Thyroid gland (tissue), 4 donors: ENCODE data around the gene APCDD1L. TPM values are rescaled to one million over a fixed set of nuclear protein-coding genes. Genes with fewer than 3 reads are reported as not detected.
"Not testable (repeated sequence)": the region's sequence is repeated elsewhere in the genome, so short reads cannot be mapped to it uniquely, and the experiment has no call there.

ENCODE experiments used
- DNase-seq, 2 donors: peaks; one replicate each; pipeline ENCODE4 v3.0.0-alpha.2; 2019
- H3K27ac ChIP-seq, 3 donors: fragments of 200-600 bp; sonication (generic); 1 replicate in 2 of 3; 2 replicates in 1 of 3; pipeline ENCODE4 v1.5.1; 2016 to 2019; ENCODE audit warnings: mild to moderate bottlenecking in 1 of 3, moderate library complexity in 1 of 3
- H3K27me3 ChIP-seq: fragments of 200-600 bp; sonication (generic); one replicate; pipeline ENCODE4 v1.5.1; 2019
- H3K36me3 ChIP-seq, 2 donors: fragments of 200-600 bp; sonication (generic); one replicate each; pipeline ENCODE4 v1.5.1; 2016 to 2019
- H3K4me1 ChIP-seq, 2 donors: fragments of 200-600 bp; sonication (generic); one replicate each; pipeline ENCODE4 v1.5.1; 2017 to 2019
- H3K4me3 ChIP-seq, 3 donors: fragments of 200-600 bp; sonication (generic); replicated peaks in 1 of 3; 1 replicate in 2 of 3; 2 replicates in 1 of 3; pipeline ENCODE4 v1.5.1; 2016; ENCODE audit warnings: mild to moderate bottlenecking in 1 of 3
- H3K9me3 ChIP-seq: fragments of 200-600 bp; sonication (generic); one replicate; pipeline ENCODE4 v1.5.1; 2017
- CTCF ChIP-seq, 6 experiments: fragments of 200-600 bp in 3 of 6; fragments of 450-650 bp in 3 of 6; sonication (generic) in 3 of 6; IDR thresholded peaks; one replicate each; pipeline ENCODE4 v1.5.1; 2016 to 2019; ENCODE audit warnings: antibody characterized with exemption in 6 of 6, mild to moderate bottlenecking in 2 of 6, inconsistent platforms in 1 of 6, moderate library complexity in 1 of 6
- POLR2A ChIP-seq, 2 donors: fragments of 450-650 bp; IDR thresholded peaks; one replicate each; pipeline ENCODE4 v1.6.1; 2017; ENCODE audit warnings: antibody characterized with exemption in 2 of 2, mild to moderate bottlenecking in 2 of 2, moderate library complexity in 1 of 2
- WGBS, 2 donors: methylation state at CpG; one replicate each; pipeline ENCODE4 v1.1.5; 2017; 5-methylcytosine and 5-hydroxymethylcytosine counted together
- intact Hi-C: fragments of 100-400 bp; cut with DNase I; formaldehyde crosslinking; loops from one replicate; pipeline ENCODE4 v1.15.1; 2023
- total RNA-seq, 4 donors: library from RNA; depleted of rRNA; stranded (reverse); fragments of >200 nt; gene quantifications; one replicate each; pipeline ENCODE4 v1.2.3, GENCODE V29; 2016

Gene APCDD1L
- total RNA-seq, 4 donors from 2014 or later: 0.11 TPM; not detected in 3

GRCh38 chr20:58544891-58545290, 29.7 kb upstream of the APCDD1L start:
- intact Hi-C loops: no loop called here
- Histone ChIP-seq H3K27ac (no peak overlapping the region), H3K4me3 (no peak overlapping the region), H3K9me3 (no peaks in the 10 kb centered on the region), H3K36me3 (no peaks in the 10 kb centered on the region), H3K4me1 (no peaks in the 10 kb centered on the region), H3K27me3 (no peaks in the 10 kb centered on the region)
- no peak for DNase-seq
- 97% methylated on average over 4 of the region's 4 CpGs for WGBS, 2 donors
- TF ChIP-seq CTCF (IDR thresholded peaks at IDR 0.05) (no peak), POLR2A (IDR thresholded peaks at IDR 0.05) (no peak)

- TF ChIP-seq POLR2A (IDR thresholded peaks at IDR 0.05) (no peak), CTCF (IDR thresholded peaks at IDR 0.05) (no peak)
- DNase-seq: no peak
- Histone ChIP-seq H3K36me3 (no peaks in the 10 kb centered on the region), H3K4me1 (no peaks in the 10 kb centered on the region), H3K4me3 (no peak overlapping the region), H3K27me3 (no peaks in the 10 kb centered on the region), H3K27ac (no peak overlapping the region), H3K9me3 (no peaks in the 10 kb centered on the region)
- 80 to 87% methylated on average over 10 of the region's 10 CpGs for WGBS, 2 donors
- intact Hi-C loops: no loop called here
Measured at GRCh38 chr20:58544286-58544685, 29.1 kb upstream of the APCDD1L start.

GRCh38 chr20:58543274-58543673, 28.1 kb upstream of the APCDD1L start:
- Histone ChIP-seq H3K4me1 (no peaks in the 10 kb centered on the region), H3K9me3 (no peaks in the 10 kb centered on the region), H3K27me3 (no peaks in the 10 kb centered on the region), H3K4me3 (no peak overlapping the region), H3K27ac (no peak overlapping the region), H3K36me3 (no peaks in the 10 kb centered on the region)
- intact Hi-C loops: no loop called here
- no peak for DNase-seq
- WGBS, 2 donors: 84 to 89% methylated on average over 6 of the region's 6 CpGs
- TF ChIP-seq POLR2A (IDR thresholded peaks at IDR 0.05): no peak
- no peak for TF ChIP-seq CTCF (IDR thresholded peaks at IDR 0.05)

- intact Hi-C loops: no loop called here
- Histone ChIP-seq H3K36me3 (no peaks in the 10 kb centered on the region), H3K4me3 (no peak overlapping the region), H3K9me3 (no peaks in the 10 kb centered on the region), H3K4me1 (no peaks in the 10 kb centered on the region), H3K27me3 (no peaks in the 10 kb centered on the region), H3K27ac (no peak overlapping the region)
- DNase-seq: no peak
- WGBS, 2 donors: 46 to 57% methylated on average over 17 to 18 of the region's 18 CpGs
- TF ChIP-seq CTCF (IDR thresholded peaks at IDR 0.05) (no peak), POLR2A (IDR thresholded peaks at IDR 0.05) (no peak)
Measured at GRCh38 chr20:58542411-58543095, 27.4 kb upstream of the APCDD1L start.

GRCh38 chr20:58542034-58542410, 26.8 kb upstream of the APCDD1L start:
- DNase-seq, H3K4me1 ChIP-seq, H3K27me3 ChIP-seq, intact Hi-C loops, H3K9me3 ChIP-seq, H3K4me3 ChIP-seq, H3K27ac ChIP-seq, H3K36me3 ChIP-seq: not testable (repeated sequence)
- WGBS, 2 donors: 80 to 100% methylated on average over 1 to 2 of the region's 6 CpGs
